Dendritic cell treated with granulocyte-macrophage colony-stimulating factor and Interleukin-4, amounts not matched to agents 40 ng/mL and 50 ng/mL, for 4 days (primary cell): ENCODE results near the gene CSMD2.

ENCODE experiments used
- H3K27ac Mint-ChIP-seq: one replicate; pipeline ENCODE4 v1.8.0; 2022; ENCODE audit warnings: mild to moderate bottlenecking, mixed read lengths
- H3K27me3 Mint-ChIP-seq: one replicate; pipeline ENCODE4 v1.8.0; 2022; ENCODE audit warnings: mild to moderate bottlenecking, mixed read lengths
- H3K36me3 Mint-ChIP-seq: one replicate; pipeline ENCODE4 v1.8.0; 2022; ENCODE audit warnings: low read depth, mixed read lengths
- H3K4me1 Mint-ChIP-seq: one replicate; pipeline ENCODE4 v1.8.0; 2022; ENCODE audit warnings: low read depth, mixed read lengths
- H3K4me3 Mint-ChIP-seq: one replicate; pipeline ENCODE4 v1.8.0; 2022; ENCODE audit warnings: mild to moderate bottlenecking, moderate library complexity, mixed read lengths
- H3K9me3 Mint-ChIP-seq: one replicate; pipeline ENCODE4 v1.8.0; 2022; ENCODE audit warnings: mixed read lengths
- intact Hi-C: fragments of 100-400 bp; cut with micrococcal nuclease; formaldehyde crosslinking; loops from one replicate; pipeline ENCODE4 v1.15.0; 2022

CSMD2 gene

GRCh38 chr1:33572387-33572786, 592.6 kb downstream of the CSMD2 start:
- H3K27me3 Mint-ChIP-seq, result peaks cover 11% of the 10 kb centered on the region
- intact Hi-C loops, result no loop called here
- H3K4me1 Mint-ChIP-seq, result no peaks in the 10 kb centered on the region

GRCh38 chr1:33569331-33569730, 595.7 kb downstream of the CSMD2 start:
- H3K4me1 Mint-ChIP-seq, result no peaks in the 10 kb centered on the region
- no peaks in the 10 kb centered on the region for H3K36me3 Mint-ChIP-seq
- intact Hi-C loops, result no loop called here
- no peak overlapping the region for H3K4me3 Mint-ChIP-seq
- H3K27me3 Mint-ChIP-seq, result peaks cover 17% of the 10 kb centered on the region
- no peak overlapping the region for H3K27ac Mint-ChIP-seq
- no peaks in the 10 kb centered on the region for H3K9me3 Mint-ChIP-seq

More at GRCh38 chr1:33572387-33572786, 592.6 kb downstream of the CSMD2 start:
- Mint-ChIP-seq H3K27ac (no peak overlapping the region), H3K9me3 (no peaks in the 10 kb centered on the region), H3K4me3 (no peak overlapping the region), H3K36me3 (no peaks in the 10 kb centered on the region)

- Mint-ChIP-seq H3K4me3 (no peak overlapping the region), H3K9me3 (no peaks in the 10 kb centered on the region), H3K4me1 (no peaks in the 10 kb centered on the region), H3K27me3 (peaks cover 10% of the 10 kb centered on the region), H3K36me3 (no peaks in the 10 kb centered on the region), H3K27ac (no peak overlapping the region)
- intact Hi-C loops, result no loop called here
Measured at GRCh38 chr1:33563699-33564098, 601.3 kb downstream of the CSMD2 start.

- H3K27me3 Mint-ChIP-seq, result peaks cover 12% of the 10 kb centered on the region
- no peaks in the 10 kb centered on the region for H3K9me3 Mint-ChIP-seq
- intact Hi-C loops, result no loop called here
- H3K4me3 Mint-ChIP-seq, result no peak overlapping the region
- no peaks in the 10 kb centered on the region for H3K36me3 Mint-ChIP-seq
- no peak overlapping the region for H3K27ac Mint-ChIP-seq
- H3K4me1 Mint-ChIP-seq, result no peaks in the 10 kb centered on the region
Measured at GRCh38 chr1:33562563-33562962, 602.5 kb downstream of the CSMD2 start.

- H3K36me3 Mint-ChIP-seq, result no peaks in the 10 kb centered on the region
- peaks cover 14% of the 10 kb centered on the region for H3K27me3 Mint-ChIP-seq
- no peaks in the 10 kb centered on the region for H3K4me1 Mint-ChIP-seq
- H3K9me3 Mint-ChIP-seq, result peaks cover 8% of the 10 kb centered on the region
- H3K4me3 Mint-ChIP-seq, result no peak overlapping the region
- no peak overlapping the region for H3K27ac Mint-ChIP-seq
- intact Hi-C loops, result no loop called here
Measured at GRCh38 chr1:33561576-33561975, 603.5 kb downstream of the CSMD2 start.

GRCh38 chr1:33560680-33561079, 604.4 kb downstream of the CSMD2 start:
- intact Hi-C loops, result no loop called here
- Mint-ChIP-seq H3K4me1 (no peaks in the 10 kb centered on the region), H3K4me3 (no peak overlapping the region), H3K27me3 (peaks cover 11% of the 10 kb centered on the region), H3K27ac (no peak overlapping the region), H3K9me3 (peaks cover 8% of the 10 kb centered on the region), H3K36me3 (no peaks in the 10 kb centered on the region)

- no peak overlapping the region for H3K4me3 Mint-ChIP-seq
- intact Hi-C loops, result no loop called here
- H3K9me3 Mint-ChIP-seq, result peaks cover 38% of the 10 kb centered on the region
- H3K36me3 Mint-ChIP-seq, result no peaks in the 10 kb centered on the region
- no peaks in the 10 kb centered on the region for H3K4me1 Mint-ChIP-seq
- no peaks in the 10 kb centered on the region for H3K27me3 Mint-ChIP-seq
- no peak overlapping the region for H3K27ac Mint-ChIP-seq
Measured at GRCh38 chr1:33548721-33549120, 616.3 kb downstream of the CSMD2 start.

GRCh38 chr1:33548319-33548718, 616.7 kb downstream of the CSMD2 start:
- no peaks in the 10 kb centered on the region for H3K4me1 Mint-ChIP-seq
- H3K36me3 Mint-ChIP-seq, result no peaks in the 10 kb centered on the region
- no peak overlapping the region for H3K4me3 Mint-ChIP-seq
- intact Hi-C loops, result no loop called here
- no peaks in the 10 kb centered on the region for H3K27me3 Mint-ChIP-seq
- H3K27ac Mint-ChIP-seq, result no peak overlapping the region
- H3K9me3 Mint-ChIP-seq, result peaks cover 38% of the 10 kb centered on the region

GRCh38 chr1:33547576-33547975, 617.5 kb downstream of the CSMD2 start:
- intact Hi-C loops, result no loop called here
- peaks cover 38% of the 10 kb centered on the region for H3K9me3 Mint-ChIP-seq
- no peaks in the 10 kb centered on the region for H3K4me1 Mint-ChIP-seq
- no peaks in the 10 kb centered on the region for H3K27me3 Mint-ChIP-seq
- no peak overlapping the region for H3K27ac Mint-ChIP-seq
- H3K36me3 Mint-ChIP-seq, result no peaks in the 10 kb centered on the region
- no peak overlapping the region for H3K4me3 Mint-ChIP-seq

GRCh38 chr1:33541966-33542365, 623.1 kb downstream of the CSMD2 start:
- no peaks in the 10 kb centered on the region for H3K4me1 Mint-ChIP-seq
- no peak overlapping the region for H3K4me3 Mint-ChIP-seq
- intact Hi-C loops, result no loop called here
- peaks cover 5% of the 10 kb centered on the region for H3K9me3 Mint-ChIP-seq
- no peak overlapping the region for H3K27ac Mint-ChIP-seq
- no peaks in the 10 kb centered on the region for H3K36me3 Mint-ChIP-seq
- peaks cover 2% of the 10 kb centered on the region for H3K27me3 Mint-ChIP-seq

- Mint-ChIP-seq H3K27ac (no peak overlapping the region), H3K4me3 (no peak overlapping the region), H3K36me3 (no peaks in the 10 kb centered on the region), H3K27me3 (peaks cover 2% of the 10 kb centered on the region), H3K9me3 (no peaks in the 10 kb centered on the region), H3K4me1 (no peaks in the 10 kb centered on the region)
- intact Hi-C loops, result no loop called here
Measured at GRCh38 chr1:33537885-33538284, 627.1 kb downstream of the CSMD2 start.

- Mint-ChIP-seq H3K4me1 (no peaks in the 10 kb centered on the region), H3K4me3 (no peak overlapping the region), H3K27ac (no peak overlapping the region), H3K36me3 (no peaks in the 10 kb centered on the region), H3K27me3 (peaks cover 2% of the 10 kb centered on the region), H3K9me3 (no peaks in the 10 kb centered on the region)
- intact Hi-C loops, result no loop called here
Measured at GRCh38 chr1:33535334-33535733, 629.7 kb downstream of the CSMD2 start.

GRCh38 chr1:33532936-33533335, 632.1 kb downstream of the CSMD2 start:
- Mint-ChIP-seq H3K27ac (no peak overlapping the region), H3K4me1 (no peaks in the 10 kb centered on the region), H3K4me3 (no peak overlapping the region), H3K36me3 (no peaks in the 10 kb centered on the region), H3K27me3 (peaks cover 10% of the 10 kb centered on the region), H3K9me3 (no peaks in the 10 kb centered on the region)
- intact Hi-C loops, result no loop called here

- H3K9me3 Mint-ChIP-seq, result no peaks in the 10 kb centered on the region
- H3K27me3 Mint-ChIP-seq, result peaks cover 11% of the 10 kb centered on the region
- no peak overlapping the region for H3K4me3 Mint-ChIP-seq
- intact Hi-C loops, result no loop called here
- no peaks in the 10 kb centered on the region for H3K36me3 Mint-ChIP-seq
- H3K4me1 Mint-ChIP-seq, result no peaks in the 10 kb centered on the region
- no peak overlapping the region for H3K27ac Mint-ChIP-seq
Measured at GRCh38 chr1:33532250-33532649, 632.8 kb downstream of the CSMD2 start.

- Mint-ChIP-seq H3K4me3 (no peak overlapping the region), H3K36me3 (no peaks in the 10 kb centered on the region), H3K27ac (no peak overlapping the region), H3K27me3 (peaks cover 10% of the 10 kb centered on the region), H3K9me3 (no peaks in the 10 kb centered on the region), H3K4me1 (no peaks in the 10 kb centered on the region)
- intact Hi-C loops, result no loop called here
Measured at GRCh38 chr1:33529957-33530356, 635.1 kb downstream of the CSMD2 start.
